OCI-LY3 (cell line): Measurements from ENCODE around the gene SH3PXD2A.

Experiments
- H2AFZ ChIP-seq: fragments of 200-600, 300-600 bp; shearing (Covaris generic); 2 replicates; pipeline ENCODE4 v1.6.0; 2014; ENCODE audit warnings: antibody characterized with exemption, low read depth, low read length
- H3K27ac ChIP-seq: fragments of 200-600, 300-600 bp; sonication (generic); 2 replicates; pipeline ENCODE4 v1.5.1; 2014; ENCODE audit warnings: mild to moderate bottlenecking, low read length, moderate library complexity, mixed read lengths
- H3K27me3 ChIP-seq: fragments of 200-600, 300-600 bp; sonication (generic); 2 replicates; pipeline ENCODE4 v1.6.1; 2014; ENCODE audit warnings: low read depth, low read length, mixed read lengths
- H3K36me3 ChIP-seq: fragments of 200-600, 300-600 bp; sonication (generic); replicated peaks from 2 replicates; pipeline ENCODE3; 2014; ENCODE audit warnings: low read depth, low read length, mixed read lengths
- H3K4me1 ChIP-seq: fragments of 300-600, 200-600 bp; sonication (generic); 2 replicates; pipeline ENCODE4 v1.6.1; 2014; ENCODE audit warnings: low read length, mixed read lengths
- H3K4me2 ChIP-seq: fragments of 200-600, 300-600 bp; sonication (generic); 2 replicates; pipeline ENCODE4 v1.6.1; 2014; ENCODE audit warnings: low read length, mixed read lengths
- H3K4me3 ChIP-seq: fragments of 300-600, 200-600 bp; sonication (generic); 2 replicates; pipeline ENCODE4 v1.5.1; 2014; ENCODE audit warnings: antibody characterized with exemption, mild to moderate bottlenecking, low read length, moderate library complexity
- H3K79me2 ChIP-seq: fragments of 300-600, 200-600 bp; shearing (Covaris generic); 2 replicates; pipeline ENCODE4 v1.6.1; 2014; ENCODE audit warnings: mild to moderate bottlenecking, low read length, mixed read lengths
- H3K9ac ChIP-seq: fragments of 300-600, 200-600 bp; shearing (Covaris generic); 2 replicates; pipeline ENCODE4 v1.6.0; 2014; ENCODE audit warnings: mild to moderate bottlenecking, low read length, moderate library complexity
- H3K9me3 ChIP-seq: fragments of 200-600, 300-600 bp; shearing (Covaris generic); 2 replicates; pipeline ENCODE4 v1.6.1; 2014; ENCODE audit warnings: low read length, mixed read lengths; ENCODE audit not compliant: insufficient read depth
- H4K20me1 ChIP-seq: fragments of 200-600, 300-600 bp; sonication (generic); 2 replicates; pipeline ENCODE4 v1.6.1; 2016; ENCODE audit warnings: low read length, mixed read lengths; ENCODE audit not compliant: insufficient read depth
- EZH2phosphoT487 ChIP-seq: fragments of 200-600 bp; shearing (Covaris generic); IDR thresholded peaks from 2 replicates; pipeline ENCODE4 v1.6.1; 2018; ENCODE audit warnings: antibody characterized with exemption, mixed run types, low read depth
- TF ChIP-seq, protein P1 (sequence below): fragments of 200-600, 300-600 bp; sonication (generic); IDR thresholded peaks from 2 replicates; pipeline ENCODE4 v1.5.1; 2014; ENCODE audit warnings: antibody characterized with exemption, low read length, low read depth

SH3PXD2A gene

DNA sequence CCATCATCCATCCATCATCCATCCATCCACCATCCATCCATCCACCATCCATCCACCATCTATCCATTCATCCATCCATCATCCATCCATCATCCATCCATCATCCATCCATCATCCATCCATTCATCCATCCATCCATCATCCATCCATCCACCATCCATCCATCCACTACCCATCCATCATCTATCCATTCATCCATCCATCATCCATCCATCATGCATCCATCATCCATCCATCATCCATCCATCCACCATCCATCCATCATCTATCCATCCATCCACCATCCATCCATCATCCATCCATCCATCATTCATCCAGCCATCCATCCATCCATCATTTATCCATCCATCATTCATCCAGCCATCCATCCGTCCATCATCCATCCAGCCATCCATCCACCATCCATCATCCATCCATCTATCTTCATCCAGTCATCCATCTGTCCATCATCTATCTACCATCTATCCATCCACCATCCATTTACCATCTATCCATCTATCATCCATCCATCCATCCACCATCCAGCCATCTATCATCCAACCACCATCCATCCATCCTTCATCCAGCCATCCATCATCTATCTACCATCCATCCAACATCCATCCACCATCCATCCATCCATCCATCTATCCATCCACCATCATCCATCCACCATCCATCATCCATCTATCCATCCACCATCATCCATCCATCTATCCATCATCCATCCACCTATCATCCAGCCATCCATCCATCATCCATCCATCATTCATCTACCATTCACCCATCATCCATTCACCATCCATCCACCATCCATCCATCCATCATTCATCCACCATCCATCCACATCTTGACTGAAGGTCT lies 153.8 kb downstream of the SH3PXD2A start:
- TF ChIP-seq EZH2phosphoT487 = no peak
- TF ChIP-seq, protein P1, sequence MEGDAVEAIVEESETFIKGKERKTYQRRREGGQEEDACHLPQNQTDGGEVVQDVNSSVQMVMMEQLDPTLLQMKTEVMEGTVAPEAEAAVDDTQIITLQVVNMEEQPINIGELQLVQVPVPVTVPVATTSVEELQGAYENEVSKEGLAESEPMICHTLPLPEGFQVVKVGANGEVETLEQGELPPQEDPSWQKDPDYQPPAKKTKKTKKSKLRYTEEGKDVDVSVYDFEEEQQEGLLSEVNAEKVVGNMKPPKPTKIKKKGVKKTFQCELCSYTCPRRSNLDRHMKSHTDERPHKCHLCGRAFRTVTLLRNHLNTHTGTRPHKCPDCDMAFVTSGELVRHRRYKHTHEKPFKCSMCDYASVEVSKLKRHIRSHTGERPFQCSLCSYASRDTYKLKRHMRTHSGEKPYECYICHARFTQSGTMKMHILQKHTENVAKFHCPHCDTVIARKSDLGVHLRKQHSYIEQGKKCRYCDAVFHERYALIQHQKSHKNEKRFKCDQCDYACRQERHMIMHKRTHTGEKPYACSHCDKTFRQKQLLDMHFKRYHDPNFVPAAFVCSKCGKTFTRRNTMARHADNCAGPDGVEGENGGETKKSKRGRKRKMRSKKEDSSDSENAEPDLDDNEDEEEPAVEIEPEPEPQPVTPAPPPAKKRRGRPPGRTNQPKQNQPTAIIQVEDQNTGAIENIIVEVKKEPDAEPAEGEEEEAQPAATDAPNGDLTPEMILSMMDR = no peak
- Histone ChIP-seq H3K36me3 (no peaks in the 10 kb centered on the region), H3K9ac (no peak overlapping the region), H3K4me2 (no peak overlapping the region), H3K79me2 (no peaks in the 10 kb centered on the region), H3K9me3 (no peaks in the 10 kb centered on the region), H3K27me3 (no peaks in the 10 kb centered on the region), H3K4me3 (no peak overlapping the region), H3K4me1 (peaks cover 2% of the 10 kb centered on the region), H3K27ac (no peak overlapping the region), H2AFZ (no peak overlapping the region), H4K20me1 (no peaks in the 10 kb centered on the region)

DNA sequence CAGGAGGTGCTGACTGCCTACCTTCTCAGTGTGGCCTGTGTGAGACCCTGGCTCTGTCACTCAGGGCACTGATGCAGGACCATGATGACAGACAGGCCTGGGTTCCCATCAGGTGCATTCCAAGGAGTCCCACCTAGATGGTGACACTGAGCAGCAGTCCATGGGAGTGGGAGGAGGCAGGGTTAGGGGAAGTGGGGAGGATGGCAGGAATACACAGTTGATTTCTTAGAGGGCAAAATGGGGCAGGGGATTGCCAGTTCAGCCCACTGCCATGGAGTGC lies 155.0 kb downstream of the SH3PXD2A start:
- no peak overlapping the region for H3K4me3 ChIP-seq
- H3K9ac ChIP-seq = no peak overlapping the region
- H2AFZ ChIP-seq = no peak overlapping the region
- H3K4me2 ChIP-seq = no peak overlapping the region
- H3K4me1 ChIP-seq = peaks cover 14% of the 10 kb centered on the region
- no peaks in the 10 kb centered on the region for H3K27me3 ChIP-seq
- no peaks in the 10 kb centered on the region for H3K79me2 ChIP-seq
- no peaks in the 10 kb centered on the region for H3K9me3 ChIP-seq
- H4K20me1 ChIP-seq = no peaks in the 10 kb centered on the region
- H3K27ac ChIP-seq = no peak overlapping the region
- no peaks in the 10 kb centered on the region for H3K36me3 ChIP-seq
- no peak for TF ChIP-seq EZH2phosphoT487
- TF ChIP-seq, protein P1 = no peak

DNA sequence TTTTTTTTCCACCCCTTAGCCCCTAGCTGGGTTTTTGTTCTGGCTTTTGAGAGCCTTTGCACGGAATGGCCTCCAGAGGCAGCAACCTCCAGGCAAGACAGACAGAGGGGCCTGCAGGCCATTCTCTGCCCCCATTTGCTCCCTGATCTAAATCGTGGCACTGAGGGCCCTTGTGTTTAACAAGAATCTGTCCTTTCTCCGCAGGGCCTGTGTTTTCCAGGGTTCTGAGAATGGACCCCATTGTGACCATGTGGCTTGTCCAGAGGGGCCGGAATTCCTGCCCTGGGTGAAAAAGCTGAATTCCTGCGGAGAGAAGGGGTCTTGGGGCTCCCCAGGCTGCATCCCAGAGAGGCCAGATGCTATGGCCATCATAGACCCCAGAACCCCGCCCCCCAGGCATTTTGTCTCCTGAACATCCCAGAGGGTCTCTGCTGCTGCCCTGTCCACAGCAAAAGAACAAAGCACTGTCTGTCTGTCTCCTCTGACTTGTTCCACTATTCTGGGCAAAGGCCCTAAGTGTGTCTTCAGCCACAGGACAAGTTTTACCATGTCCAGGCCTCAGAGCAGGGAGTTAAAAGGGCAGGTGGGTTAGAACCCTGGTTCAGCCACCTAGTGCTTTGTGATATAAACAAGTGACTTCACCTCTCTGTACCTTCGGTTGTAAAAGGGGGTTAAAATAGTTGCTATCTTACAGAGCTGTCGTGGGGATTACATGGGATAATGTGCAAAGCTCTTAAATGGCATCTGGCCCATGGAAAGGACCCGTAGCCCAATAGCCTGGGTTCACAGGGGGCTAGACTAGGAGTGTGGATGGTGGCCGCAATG lies 155.6 kb downstream of the SH3PXD2A start:
- Histone ChIP-seq H3K36me3 (no peaks in the 10 kb centered on the region), H3K9me3 (no peaks in the 10 kb centered on the region), H4K20me1 (no peaks in the 10 kb centered on the region)

DNA sequence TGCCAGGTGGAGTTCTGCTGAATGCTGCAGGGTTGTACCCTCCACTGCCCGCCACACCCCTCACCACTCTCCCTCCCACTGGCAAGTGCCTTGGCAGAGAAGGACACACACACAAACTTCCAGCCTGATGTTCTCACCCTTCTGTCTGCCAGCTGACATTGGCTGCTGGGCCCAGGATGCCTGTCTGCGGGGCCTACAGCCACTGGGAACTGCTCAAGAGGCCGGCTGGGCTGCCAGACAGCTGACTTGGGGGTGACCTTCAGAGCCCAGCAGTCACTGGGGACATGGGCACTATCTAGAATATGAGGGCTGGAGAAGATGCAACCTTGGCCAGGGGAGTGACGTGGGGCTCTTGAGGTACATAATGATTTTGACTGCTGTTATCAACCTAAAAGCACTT lies 157.1 kb downstream of the SH3PXD2A start:
- Histone ChIP-seq H3K36me3 (no peaks in the 10 kb centered on the region), H3K9me3 (no peaks in the 10 kb centered on the region), H3K4me3 (no peak overlapping the region), H4K20me1 (no peaks in the 10 kb centered on the region), H3K27me3 (no peaks in the 10 kb centered on the region), H3K79me2 (no peaks in the 10 kb centered on the region), H3K27ac (no peak overlapping the region), H3K9ac (no peak overlapping the region), H2AFZ (no peak overlapping the region), H3K4me2 (no peak overlapping the region), H3K4me1 (peaks cover 30% of the 10 kb centered on the region)
- TF ChIP-seq, protein P1 = no peak
- no peak for TF ChIP-seq EZH2phosphoT487

More for the DNA sequence above, 155.6 kb downstream of the SH3PXD2A start:
- Histone ChIP-seq H3K27me3 (no peaks in the 10 kb centered on the region), H3K79me2 (no peaks in the 10 kb centered on the region), H3K4me1 (peaks cover 20% of the 10 kb centered on the region), H2AFZ (no peak overlapping the region), H3K4me2 (no peak overlapping the region), H3K9ac (no peak overlapping the region), H3K27ac (no peak overlapping the region), H3K4me3 (no peak overlapping the region)
- TF ChIP-seq EZH2phosphoT487 = no peak
- TF ChIP-seq, protein P1 = no peak
